ENCODE measurements around the gene ZDHHC14.

Gene ZDHHC14

DNA sequence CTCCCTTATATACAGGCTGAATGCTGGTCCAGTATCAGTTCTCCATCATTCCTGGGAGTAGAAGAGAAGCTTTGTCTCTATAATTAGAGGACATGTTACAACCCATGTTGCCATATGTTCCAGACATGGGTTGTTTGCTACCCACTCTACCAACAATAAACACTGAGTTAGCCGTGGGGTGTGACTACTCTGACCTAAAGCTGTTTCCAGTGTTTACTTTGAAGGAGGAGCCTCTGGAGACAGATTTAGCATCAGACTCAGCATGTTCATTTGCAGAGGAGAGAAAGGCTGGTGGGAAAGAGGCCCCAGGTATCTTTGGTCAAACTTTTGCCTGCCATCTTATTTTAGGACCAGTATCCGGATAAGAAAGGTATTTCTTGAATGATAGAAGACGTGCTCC is 284.2 kb downstream of the ZDHHC14 start:
- Histone ChIP-seq H3K4me2 (no peak overlapping the region), H3K27ac (no peak overlapping the region), H3K79me2 (ENCODE audit: insufficient read depth, low read depth) (no peaks in the 10 kb centered on the region), H3K27me3 (ENCODE audit: insufficient read depth, low read depth) (no peaks in the 10 kb centered on the region), H3K36me3 (ENCODE audit: insufficient read depth) (no peaks in the 10 kb centered on the region), H3K4me3 (IDR thresholded peaks at IDR 0.05; ENCODE audit: insufficient read depth, low read depth, low read length) (no peak overlapping the region), H4K20me1 (ENCODE audit: insufficient read depth) (no peaks in the 10 kb centered on the region), H3K9ac (no peak overlapping the region), H2AFZ (ENCODE audit: low read depth) (no peak overlapping the region), H3K4me1 (ENCODE audit: low read depth, poor library complexity, severe bottlenecking) (no peaks in the 10 kb centered on the region)
- TF ChIP-seq, protein P1, sequence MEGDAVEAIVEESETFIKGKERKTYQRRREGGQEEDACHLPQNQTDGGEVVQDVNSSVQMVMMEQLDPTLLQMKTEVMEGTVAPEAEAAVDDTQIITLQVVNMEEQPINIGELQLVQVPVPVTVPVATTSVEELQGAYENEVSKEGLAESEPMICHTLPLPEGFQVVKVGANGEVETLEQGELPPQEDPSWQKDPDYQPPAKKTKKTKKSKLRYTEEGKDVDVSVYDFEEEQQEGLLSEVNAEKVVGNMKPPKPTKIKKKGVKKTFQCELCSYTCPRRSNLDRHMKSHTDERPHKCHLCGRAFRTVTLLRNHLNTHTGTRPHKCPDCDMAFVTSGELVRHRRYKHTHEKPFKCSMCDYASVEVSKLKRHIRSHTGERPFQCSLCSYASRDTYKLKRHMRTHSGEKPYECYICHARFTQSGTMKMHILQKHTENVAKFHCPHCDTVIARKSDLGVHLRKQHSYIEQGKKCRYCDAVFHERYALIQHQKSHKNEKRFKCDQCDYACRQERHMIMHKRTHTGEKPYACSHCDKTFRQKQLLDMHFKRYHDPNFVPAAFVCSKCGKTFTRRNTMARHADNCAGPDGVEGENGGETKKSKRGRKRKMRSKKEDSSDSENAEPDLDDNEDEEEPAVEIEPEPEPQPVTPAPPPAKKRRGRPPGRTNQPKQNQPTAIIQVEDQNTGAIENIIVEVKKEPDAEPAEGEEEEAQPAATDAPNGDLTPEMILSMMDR (conservative IDR thresholded peaks at IDR 0.05; ENCODE audit: low read depth, low read length) = no peak

DNA sequence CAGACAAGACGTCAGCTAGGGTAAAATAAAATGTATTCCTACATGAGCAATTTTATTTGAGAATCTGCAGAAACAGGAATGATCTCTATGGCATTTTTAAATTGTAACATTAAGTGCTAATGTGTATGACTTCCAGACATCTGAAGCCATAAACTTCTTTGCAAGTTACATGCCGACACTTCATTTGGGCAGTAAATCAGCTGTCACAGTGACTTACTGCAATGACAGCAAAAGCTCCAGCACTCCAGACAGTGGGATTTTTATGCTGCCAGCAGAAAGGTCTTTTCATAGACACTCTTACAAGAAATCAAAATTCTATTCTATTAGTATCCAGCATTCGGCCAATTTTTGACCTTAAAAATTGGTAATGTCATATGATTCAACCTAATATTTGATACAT is 285.7 kb downstream of the ZDHHC14 start:
- H3K4me1 ChIP-seq (ENCODE audit: low read depth, poor library complexity, severe bottlenecking) = no peaks in the 10 kb centered on the region
- no peaks in the 10 kb centered on the region for H3K27me3 ChIP-seq (ENCODE audit: insufficient read depth, low read depth)
- H3K79me2 ChIP-seq (ENCODE audit: insufficient read depth, low read depth) = no peaks in the 10 kb centered on the region
- H2AFZ ChIP-seq (ENCODE audit: low read depth) = no peak overlapping the region
- TF ChIP-seq, protein P1 (conservative IDR thresholded peaks at IDR 0.05; ENCODE audit: low read depth, low read length) = no peak
- H3K36me3 ChIP-seq (ENCODE audit: insufficient read depth) = no peaks in the 10 kb centered on the region
- H3K9ac ChIP-seq = no peak overlapping the region
- H3K27ac ChIP-seq = no peak overlapping the region
- H4K20me1 ChIP-seq (ENCODE audit: insufficient read depth) = no peaks in the 10 kb centered on the region
- H3K4me2 ChIP-seq = no peak overlapping the region
- H3K4me3 ChIP-seq (IDR thresholded peaks at IDR 0.05; ENCODE audit: insufficient read depth, low read depth, low read length) = no peak overlapping the region

- H2AFZ ChIP-seq (ENCODE audit: low read depth) = no peak overlapping the region
- H3K4me3 ChIP-seq (IDR thresholded peaks at IDR 0.05; ENCODE audit: insufficient read depth, low read depth, low read length) = no peak overlapping the region
- no peaks in the 10 kb centered on the region for H3K36me3 ChIP-seq (ENCODE audit: insufficient read depth)
- H4K20me1 ChIP-seq (ENCODE audit: insufficient read depth) = no peaks in the 10 kb centered on the region
- H3K4me1 ChIP-seq (ENCODE audit: low read depth, poor library complexity, severe bottlenecking) = no peaks in the 10 kb centered on the region
- no peaks in the 10 kb centered on the region for H3K27me3 ChIP-seq (ENCODE audit: insufficient read depth, low read depth)
- no peak overlapping the region for H3K27ac ChIP-seq
- TF ChIP-seq, protein P1 (conservative IDR thresholded peaks at IDR 0.05; ENCODE audit: low read depth, low read length) = peak; percentile 95
- H3K79me2 ChIP-seq (ENCODE audit: insufficient read depth, low read depth) = no peaks in the 10 kb centered on the region
- H3K4me2 ChIP-seq = no peak overlapping the region
- H3K9ac ChIP-seq = no peak overlapping the region
These were observed 286.4 kb downstream of the ZDHHC14 start for GRCh38 chr6:157667211-157668008.

DNA sequence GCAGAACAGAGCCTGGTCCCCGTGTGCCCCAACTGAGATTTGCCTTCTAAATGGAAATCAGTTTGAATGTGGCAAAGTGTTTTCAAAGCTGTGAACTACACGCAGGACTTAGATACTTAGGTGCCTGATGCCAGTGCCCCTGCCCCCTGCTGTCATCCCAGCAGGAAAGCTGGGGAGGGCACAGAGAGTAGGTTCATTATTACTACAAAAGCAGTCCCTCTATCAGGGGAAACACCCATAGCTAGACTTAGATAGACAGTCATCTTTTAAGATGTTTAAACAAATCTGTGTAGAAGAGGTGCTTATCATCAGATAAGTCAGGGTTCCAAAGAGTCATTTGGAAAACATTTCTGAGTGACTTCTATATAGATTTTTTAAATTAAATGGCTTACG is 287.0 kb downstream of the ZDHHC14 start:
- Histone ChIP-seq H3K4me2 (no peak overlapping the region), H3K36me3 (ENCODE audit: insufficient read depth) (no peaks in the 10 kb centered on the region)

More for the DNA sequence above, 287.0 kb downstream of the ZDHHC14 start:
- no peak overlapping the region for H2AFZ ChIP-seq (ENCODE audit: low read depth)
- no peaks in the 10 kb centered on the region for H3K4me1 ChIP-seq (ENCODE audit: low read depth, poor library complexity, severe bottlenecking)
- no peak overlapping the region for H3K27ac ChIP-seq
- no peak overlapping the region for H3K9ac ChIP-seq
- H3K4me3 ChIP-seq (IDR thresholded peaks at IDR 0.05; ENCODE audit: insufficient read depth, low read depth, low read length) = no peak overlapping the region
- TF ChIP-seq, protein P1 (conservative IDR thresholded peaks at IDR 0.05; ENCODE audit: low read depth, low read length) = no peak
- no peaks in the 10 kb centered on the region for H4K20me1 ChIP-seq (ENCODE audit: insufficient read depth)
- H3K79me2 ChIP-seq (ENCODE audit: insufficient read depth, low read depth) = no peaks in the 10 kb centered on the region
- no peaks in the 10 kb centered on the region for H3K27me3 ChIP-seq (ENCODE audit: insufficient read depth, low read depth)
